Neural progenitor cell (in vitro differentiated cells): ENCODE data around the gene WNT9A. TPM values are rescaled to one million over a fixed set of nuclear protein-coding genes. Genes with fewer than 3 reads are reported as not detected.

Source experiments
- DNase-seq: peaks from one replicate; pipeline ENCODE4 v3.0.0-alpha.2; 2016; ENCODE audit warnings: low spot score
- H2AFZ ChIP-seq: fragments of 200-600 bp; sonication (generic); replicated peaks from 2 replicates; pipeline ENCODE4 v1.6.1; 2016; ENCODE audit warnings: antibody characterized with exemption
- H3F3A ChIP-seq: fragments of 200-600 bp; sonication (generic); 2 replicates; pipeline ENCODE4 v1.6.1; 2016; ENCODE audit warnings: antibody characterized with exemption, low read depth
- H3K27ac ChIP-seq: fragments of 200-600 bp; sonication (generic); 2 replicates; pipeline ENCODE4 v1.5.1; 2016; ENCODE audit warnings: mild to moderate bottlenecking
- H3K27me3 ChIP-seq: fragments of 200-600 bp; sonication (generic); 2 replicates; pipeline ENCODE4 v1.6.1; 2016; ENCODE audit warnings: mild to moderate bottlenecking, moderate library complexity
- H3K36me3 ChIP-seq: fragments of 200-600 bp; sonication (generic); 2 replicates; pipeline ENCODE4 v1.5.1; 2016
- H3K4me1 ChIP-seq: fragments of 200-600 bp; sonication (generic); 2 replicates; pipeline ENCODE4 v1.6.1; 2016; ENCODE audit warnings: mixed run types
- H3K4me2 ChIP-seq: fragments of 200-600 bp; sonication (generic); 2 replicates; pipeline ENCODE4 v1.6.1; 2016
- H3K4me3 ChIP-seq: fragments of 200-600 bp; sonication (generic); 2 replicates; pipeline ENCODE4 v1.5.1; 2016
- H3K79me2 ChIP-seq: fragments of 200-600 bp; sonication (generic); 2 replicates; pipeline ENCODE4 v1.6.1; 2016; ENCODE audit warnings: low read depth
- H3K9ac ChIP-seq: fragments of 200-600 bp; sonication (generic); 2 replicates; pipeline ENCODE4 v1.6.1; 2016
- H3K9me3 ChIP-seq: fragments of 200-600 bp; sonication (generic); 2 replicates; pipeline ENCODE4 v1.5.1; 2016; ENCODE audit warnings: low read depth
- H4K20me1 ChIP-seq: fragments of 200-600 bp; sonication (generic); 2 replicates; pipeline ENCODE4 v1.6.1; 2016; ENCODE audit warnings: low read depth
- H3K27ac Mint-ChIP-seq: 3 replicates; pipeline ENCODE4 v1.8.0; 2021; ENCODE audit warnings: mixed read lengths
- H3K27me3 Mint-ChIP-seq: 2 replicates; pipeline ENCODE4 v1.8.0; 2022; ENCODE audit warnings: low read depth, mild to moderate bottlenecking, inconsistent platforms, moderate library complexity, mixed read lengths; ENCODE audit not compliant: insufficient read depth
- H3K36me3 Mint-ChIP-seq: 3 replicates; pipeline ENCODE4 v1.8.0; 2021; ENCODE audit warnings: mixed read lengths
- H3K4me1 Mint-ChIP-seq: 3 replicates; pipeline ENCODE4 v1.8.0; 2021; ENCODE audit warnings: mixed read lengths
- H3K4me3 Mint-ChIP-seq: 3 replicates; pipeline ENCODE4 v1.8.0; 2021; ENCODE audit warnings: mild to moderate bottlenecking, moderate library complexity, mixed read lengths
- H3K9me3 Mint-ChIP-seq: 3 replicates; pipeline ENCODE4 v1.8.0; 2020; ENCODE audit warnings: mixed read lengths
- EZH2 ChIP-seq: fragments of 200-600 bp; sonication (generic); IDR thresholded peaks from 2 replicates; pipeline ENCODE4 v1.6.1; 2017; ENCODE audit warnings: antibody characterized with exemption, mild to moderate bottlenecking, moderate library complexity
- EZH2phosphoT487 ChIP-seq: fragments of 200-600 bp; sonication (generic); IDR thresholded peaks from 2 replicates; pipeline ENCODE4 v1.6.1; 2017; ENCODE audit warnings: antibody characterized with exemption
- total RNA-seq: library from RNA; depleted of rRNA; stranded (reverse); fragments of >200 nt; gene quantifications from 2 replicates; pipeline ENCODE4 v1.2.3, GENCODE V29; 2015; ENCODE audit warnings: low replicate concordance
- TF ChIP-seq, protein P1 (sequence below): fragments of 200-600 bp; sonication (generic); IDR thresholded peaks from 2 replicates; pipeline ENCODE4 v1.5.1; 2017; ENCODE audit warnings: antibody characterized with exemption, mild to moderate bottlenecking

Gene WNT9A
- total RNA-seq, 1 donor from 2014 or later = 1.4 TPM

DNA sequence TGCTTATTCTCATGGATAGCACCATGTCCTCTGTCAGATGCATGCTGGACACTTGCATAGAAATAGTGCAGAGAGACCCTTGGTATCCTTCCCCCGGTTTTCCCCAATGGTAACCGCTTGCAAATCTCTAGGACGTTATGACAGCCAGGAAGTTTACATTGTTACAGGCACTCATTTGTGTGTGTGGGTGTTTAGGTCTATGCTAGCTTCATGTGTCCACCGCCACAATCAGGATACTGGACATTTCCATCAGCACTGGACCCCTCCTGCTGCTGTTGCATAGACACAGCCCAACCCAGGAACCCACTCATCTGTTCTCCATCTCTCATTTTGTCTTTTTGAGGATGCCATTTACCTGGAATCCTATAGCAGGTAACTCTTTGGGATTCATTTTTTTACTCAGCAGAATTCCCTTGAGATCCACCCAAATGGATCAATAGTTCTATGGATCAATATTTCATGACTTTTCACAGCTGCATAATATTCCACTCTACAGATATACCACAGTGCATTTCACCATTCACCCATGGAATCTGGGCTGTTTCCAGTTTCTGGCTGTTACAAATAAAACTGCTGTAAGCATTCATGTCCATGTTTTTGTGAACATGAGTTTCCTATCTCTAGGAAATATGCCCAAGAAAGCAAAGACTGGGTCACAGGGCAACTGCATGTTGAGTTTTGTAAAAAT is 6.6 kb upstream of the WNT9A start:
- TF ChIP-seq, protein P1, sequence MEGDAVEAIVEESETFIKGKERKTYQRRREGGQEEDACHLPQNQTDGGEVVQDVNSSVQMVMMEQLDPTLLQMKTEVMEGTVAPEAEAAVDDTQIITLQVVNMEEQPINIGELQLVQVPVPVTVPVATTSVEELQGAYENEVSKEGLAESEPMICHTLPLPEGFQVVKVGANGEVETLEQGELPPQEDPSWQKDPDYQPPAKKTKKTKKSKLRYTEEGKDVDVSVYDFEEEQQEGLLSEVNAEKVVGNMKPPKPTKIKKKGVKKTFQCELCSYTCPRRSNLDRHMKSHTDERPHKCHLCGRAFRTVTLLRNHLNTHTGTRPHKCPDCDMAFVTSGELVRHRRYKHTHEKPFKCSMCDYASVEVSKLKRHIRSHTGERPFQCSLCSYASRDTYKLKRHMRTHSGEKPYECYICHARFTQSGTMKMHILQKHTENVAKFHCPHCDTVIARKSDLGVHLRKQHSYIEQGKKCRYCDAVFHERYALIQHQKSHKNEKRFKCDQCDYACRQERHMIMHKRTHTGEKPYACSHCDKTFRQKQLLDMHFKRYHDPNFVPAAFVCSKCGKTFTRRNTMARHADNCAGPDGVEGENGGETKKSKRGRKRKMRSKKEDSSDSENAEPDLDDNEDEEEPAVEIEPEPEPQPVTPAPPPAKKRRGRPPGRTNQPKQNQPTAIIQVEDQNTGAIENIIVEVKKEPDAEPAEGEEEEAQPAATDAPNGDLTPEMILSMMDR = no peak
- no peak for TF ChIP-seq EZH2
- no peak for TF ChIP-seq EZH2phosphoT487
- Mint-ChIP-seq H3K27me3 (peaks cover 3% of the 10 kb centered on the region), H3K36me3 (no peaks in the 10 kb centered on the region), H3K4me3 (no peak overlapping the region), H3K27ac (no peak overlapping the region), H3K4me1 (peaks cover 3% of the 10 kb centered on the region), H3K9me3 (peaks cover 11% of the 10 kb centered on the region)
- Histone ChIP-seq H3F3A (no peaks in the 10 kb centered on the region), H3K27me3 (peaks cover 40% of the 10 kb centered on the region), H3K4me2 (no peak overlapping the region), H3K4me3 (no peak overlapping the region), H4K20me1 (no peaks in the 10 kb centered on the region), H3K9ac (no peak overlapping the region), H3K27ac (no peak overlapping the region), H3K9me3 (no peaks in the 10 kb centered on the region), H3K36me3 (no peaks in the 10 kb centered on the region), H3K4me1 (no peaks in the 10 kb centered on the region), H3K79me2 (no peaks in the 10 kb centered on the region), H2AFZ (no peak overlapping the region)
- no peak for DNase-seq

DNA sequence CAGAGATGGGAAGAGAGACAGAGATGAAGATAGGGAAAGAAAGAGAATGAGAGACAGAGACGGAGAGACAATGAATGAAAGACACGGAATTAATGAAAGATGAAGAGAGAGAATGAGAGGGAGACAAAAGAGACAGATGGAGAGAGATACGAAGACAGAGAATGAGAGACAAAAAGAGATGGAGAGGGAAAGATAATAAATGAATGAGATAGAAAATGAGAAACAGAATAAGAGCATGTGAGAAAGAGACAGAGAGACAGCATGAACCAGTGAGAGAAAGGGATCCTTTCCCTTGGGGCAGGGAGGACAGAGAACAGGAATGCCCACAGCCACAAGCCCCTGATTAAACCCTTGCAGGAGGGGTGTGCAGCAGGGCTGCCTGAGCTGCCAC is 5.3 kb upstream of the WNT9A start:
- Histone ChIP-seq H3K9me3 (no peaks in the 10 kb centered on the region), H3K27ac (no peak overlapping the region), H3K4me3 (no peak overlapping the region), H3K27me3 (peaks cover 52% of the 10 kb centered on the region), H3K79me2 (no peaks in the 10 kb centered on the region), H3F3A (peaks cover 7% of the 10 kb centered on the region), H3K4me1 (no peaks in the 10 kb centered on the region), H2AFZ (no peak overlapping the region), H4K20me1 (no peaks in the 10 kb centered on the region), H3K9ac (no peak overlapping the region), H3K4me2 (no peak overlapping the region), H3K36me3 (no peaks in the 10 kb centered on the region)
- TF ChIP-seq, protein P1 = no peak
- TF ChIP-seq EZH2phosphoT487 = no peak
- TF ChIP-seq EZH2 = no peak
- H3K36me3 Mint-ChIP-seq = no peaks in the 10 kb centered on the region
- H3K4me1 Mint-ChIP-seq = peaks cover 8% of the 10 kb centered on the region
- no peak overlapping the region for H3K27ac Mint-ChIP-seq
- no peak overlapping the region for H3K4me3 Mint-ChIP-seq
- no peak for DNase-seq
- H3K27me3 Mint-ChIP-seq = peaks cover 3% of the 10 kb centered on the region
- peaks cover 11% of the 10 kb centered on the region for H3K9me3 Mint-ChIP-seq

DNA sequence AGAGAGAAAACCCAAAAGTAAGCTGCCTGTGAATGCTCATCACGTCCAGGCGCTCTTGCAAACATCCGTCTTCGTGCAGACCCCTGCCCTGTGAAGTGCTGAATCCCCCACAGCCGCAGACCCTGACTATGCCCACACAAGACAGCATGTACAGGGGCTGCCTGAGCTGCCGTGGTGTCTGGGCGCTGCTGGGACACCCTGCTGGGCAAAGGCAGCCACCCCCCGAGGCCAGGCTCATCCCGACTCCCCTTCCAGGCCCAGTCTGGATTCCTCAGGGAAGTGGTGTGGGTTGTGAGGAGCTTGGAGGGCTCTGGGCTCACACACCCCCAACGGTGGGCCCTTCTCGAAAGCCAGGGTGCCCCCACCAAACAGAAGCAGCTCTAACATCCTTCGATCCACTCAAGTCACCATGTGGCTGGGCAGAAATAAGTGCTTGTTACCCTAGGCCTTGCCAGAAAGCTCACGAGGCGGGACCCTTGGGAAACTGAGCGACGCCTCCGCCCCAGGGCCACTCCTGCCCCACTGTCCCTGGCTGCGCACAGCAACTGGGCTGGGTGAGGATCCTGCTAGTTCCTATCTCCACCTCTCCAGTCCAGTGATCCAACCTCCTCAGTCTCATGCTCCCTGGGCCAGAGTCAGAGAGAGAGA is 4.8 kb upstream of the WNT9A start:
- Histone ChIP-seq H3K36me3 (no peaks in the 10 kb centered on the region), H2AFZ (no peak overlapping the region), H3K9me3 (no peaks in the 10 kb centered on the region), H3K79me2 (no peaks in the 10 kb centered on the region), H3K4me1 (no peaks in the 10 kb centered on the region), H3K27me3 (peaks cover 52% of the 10 kb centered on the region), H3K9ac (no peak overlapping the region), H3K4me2 (no peak overlapping the region), H3F3A (peaks cover 7% of the 10 kb centered on the region), H4K20me1 (no peaks in the 10 kb centered on the region), H3K4me3 (no peak overlapping the region), H3K27ac (no peak overlapping the region)
- no peak overlapping the region for H3K4me3 Mint-ChIP-seq
- peaks cover 3% of the 10 kb centered on the region for H3K27me3 Mint-ChIP-seq
- no peak for DNase-seq
- peaks cover 8% of the 10 kb centered on the region for H3K4me1 Mint-ChIP-seq
- H3K27ac Mint-ChIP-seq = no peak overlapping the region
- H3K36me3 Mint-ChIP-seq = no peaks in the 10 kb centered on the region
- H3K9me3 Mint-ChIP-seq = peaks cover 11% of the 10 kb centered on the region
- TF ChIP-seq EZH2 (no peak), EZH2phosphoT487 (no peak)
- TF ChIP-seq, protein P1 = no peak
